ENCODE results near the gene KCNG1.
A peak's percentile ranks its signal among the peaks of the same experiment; 100 is the strongest.

The KCNG1 gene

DNA sequence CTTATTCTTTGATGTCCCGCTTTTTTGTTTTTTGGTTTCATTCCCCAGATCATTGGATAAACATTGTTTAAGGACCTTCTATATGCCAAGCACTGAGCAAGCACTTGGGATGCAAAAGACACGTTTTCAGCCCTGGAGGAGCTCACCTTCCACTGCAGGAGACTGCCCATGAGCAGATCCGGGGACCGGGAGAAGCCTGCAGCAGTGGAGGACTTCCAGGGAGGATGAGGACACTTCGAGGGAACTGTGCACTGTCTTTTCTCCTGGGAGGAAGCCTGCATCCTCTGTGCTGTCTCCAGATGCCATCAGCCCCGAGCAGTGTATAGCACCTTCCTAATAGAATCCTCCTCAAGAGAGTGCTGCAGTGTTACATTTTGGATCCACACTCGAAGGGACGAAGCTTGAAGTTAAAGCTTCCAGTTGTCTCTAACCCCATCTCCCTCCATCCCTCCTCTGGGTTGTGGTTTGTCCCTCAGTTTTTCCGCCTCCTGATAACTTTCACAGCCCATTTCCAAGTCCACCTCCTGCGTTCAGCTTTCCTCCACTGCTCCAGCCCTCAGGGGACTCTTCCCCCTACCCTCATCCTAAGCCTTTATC lies 5.8 kb upstream of the KCNG1 start:
- TF ChIP-seq, protein P1, sequence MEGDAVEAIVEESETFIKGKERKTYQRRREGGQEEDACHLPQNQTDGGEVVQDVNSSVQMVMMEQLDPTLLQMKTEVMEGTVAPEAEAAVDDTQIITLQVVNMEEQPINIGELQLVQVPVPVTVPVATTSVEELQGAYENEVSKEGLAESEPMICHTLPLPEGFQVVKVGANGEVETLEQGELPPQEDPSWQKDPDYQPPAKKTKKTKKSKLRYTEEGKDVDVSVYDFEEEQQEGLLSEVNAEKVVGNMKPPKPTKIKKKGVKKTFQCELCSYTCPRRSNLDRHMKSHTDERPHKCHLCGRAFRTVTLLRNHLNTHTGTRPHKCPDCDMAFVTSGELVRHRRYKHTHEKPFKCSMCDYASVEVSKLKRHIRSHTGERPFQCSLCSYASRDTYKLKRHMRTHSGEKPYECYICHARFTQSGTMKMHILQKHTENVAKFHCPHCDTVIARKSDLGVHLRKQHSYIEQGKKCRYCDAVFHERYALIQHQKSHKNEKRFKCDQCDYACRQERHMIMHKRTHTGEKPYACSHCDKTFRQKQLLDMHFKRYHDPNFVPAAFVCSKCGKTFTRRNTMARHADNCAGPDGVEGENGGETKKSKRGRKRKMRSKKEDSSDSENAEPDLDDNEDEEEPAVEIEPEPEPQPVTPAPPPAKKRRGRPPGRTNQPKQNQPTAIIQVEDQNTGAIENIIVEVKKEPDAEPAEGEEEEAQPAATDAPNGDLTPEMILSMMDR (IDR thresholded peaks at IDR 0.05; ENCODE audit: low read length, missing control alignments), result no peak
- no peak overlapping the region for H3K4me3 ChIP-seq (replicated peaks; ENCODE audit: low read depth, low read length)
- no peak for DNase-seq (ENCODE audit: low read depth)

DNA sequence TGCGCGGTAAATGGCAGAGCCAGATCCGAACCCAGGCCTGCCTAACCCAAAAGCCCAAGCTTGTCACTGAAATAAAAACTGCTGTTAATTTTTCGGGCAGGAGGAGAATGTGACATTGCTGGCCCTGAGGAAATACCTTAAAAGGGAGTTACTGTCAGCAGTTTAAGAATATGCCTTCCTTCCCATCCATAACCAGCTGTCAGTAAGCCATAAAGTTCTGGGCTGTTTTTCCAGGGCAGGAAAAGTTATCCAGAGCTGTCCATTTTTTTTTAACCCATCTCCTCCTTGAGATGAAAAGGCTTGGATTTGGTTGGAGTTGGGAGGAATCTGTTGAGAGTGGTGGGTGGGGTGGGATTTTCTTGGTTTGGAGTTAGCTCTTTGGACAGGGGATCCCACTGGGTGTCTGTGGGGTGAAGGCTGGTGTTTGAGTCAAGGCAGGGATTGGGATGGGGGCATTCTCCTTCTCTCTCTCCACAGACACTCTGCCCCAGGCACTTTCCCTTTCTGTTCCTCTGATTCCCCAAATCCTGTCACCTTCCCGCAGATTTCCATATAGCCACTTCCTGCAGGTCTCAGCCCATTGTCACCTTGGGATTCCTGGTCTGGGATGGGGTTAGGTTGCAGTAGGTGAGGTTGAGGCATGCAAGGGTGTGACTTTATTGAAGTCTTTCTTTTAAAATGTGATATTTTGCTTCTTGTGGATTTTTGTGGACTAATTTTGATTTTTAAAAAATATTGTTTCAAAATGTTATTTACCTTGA lies 4.3 kb upstream of the KCNG1 start:
- DNase-seq (ENCODE audit: low read depth), result no peak
- H3K4me3 ChIP-seq (replicated peaks; ENCODE audit: low read depth, low read length), result no peak overlapping the region
- TF ChIP-seq, protein P1 (IDR thresholded peaks at IDR 0.05; ENCODE audit: low read length, missing control alignments), result no peak

DNA sequence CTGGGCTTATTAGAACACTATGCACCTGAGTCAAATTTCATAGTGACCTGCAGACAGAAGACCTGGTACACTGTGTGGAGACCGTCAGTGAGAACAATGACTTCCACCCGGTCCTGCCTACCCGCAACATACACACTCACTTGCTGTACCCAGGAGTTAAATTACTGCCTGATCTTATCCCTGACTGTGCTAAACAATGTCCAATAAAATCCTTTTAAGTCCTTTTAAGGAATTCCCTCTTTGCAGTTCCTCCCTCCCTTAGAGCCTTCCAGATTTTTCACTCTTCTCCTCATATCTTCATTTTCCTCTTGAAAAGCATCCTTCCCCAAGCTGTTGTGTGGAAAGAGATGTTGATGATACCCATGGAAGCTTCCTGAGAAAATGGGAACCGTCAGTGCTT lies 3.4 kb upstream of the KCNG1 start:
- no peak for DNase-seq (ENCODE audit: low read depth)
- TF ChIP-seq, protein P1 (IDR thresholded peaks at IDR 0.05; ENCODE audit: low read length, missing control alignments), result no peak

DNA sequence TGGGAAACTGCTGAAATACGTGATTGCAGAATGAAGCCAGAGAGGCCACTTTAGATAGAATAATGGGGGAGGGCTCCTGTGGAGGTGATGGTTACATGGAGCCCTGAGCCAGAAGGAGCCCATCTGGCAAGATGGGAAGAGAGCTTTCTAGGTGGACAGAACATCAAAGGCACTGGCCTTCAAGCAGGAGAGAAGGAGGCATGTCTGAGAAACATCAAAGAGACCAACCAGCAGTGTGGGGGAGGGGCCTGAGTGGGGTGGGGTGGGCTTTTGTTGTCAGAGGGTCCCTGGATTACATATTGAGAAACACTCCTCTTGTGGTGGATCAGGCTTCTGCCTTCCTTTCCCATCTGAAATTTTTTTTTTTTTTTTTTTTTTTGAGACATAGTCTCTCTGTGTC lies 1.9 kb upstream of the KCNG1 start:
- TF ChIP-seq, protein P1 (IDR thresholded peaks at IDR 0.05; ENCODE audit: low read length, missing control alignments), result no peak
- DNase-seq (ENCODE audit: low read depth), result no peak
- H3K4me3 ChIP-seq (replicated peaks; ENCODE audit: low read depth, low read length), result no peak overlapping the region

More for the DNA sequence above, 3.4 kb upstream of the KCNG1 start:
- H3K4me3 ChIP-seq (replicated peaks; ENCODE audit: low read depth, low read length), result no peak overlapping the region

DNA sequence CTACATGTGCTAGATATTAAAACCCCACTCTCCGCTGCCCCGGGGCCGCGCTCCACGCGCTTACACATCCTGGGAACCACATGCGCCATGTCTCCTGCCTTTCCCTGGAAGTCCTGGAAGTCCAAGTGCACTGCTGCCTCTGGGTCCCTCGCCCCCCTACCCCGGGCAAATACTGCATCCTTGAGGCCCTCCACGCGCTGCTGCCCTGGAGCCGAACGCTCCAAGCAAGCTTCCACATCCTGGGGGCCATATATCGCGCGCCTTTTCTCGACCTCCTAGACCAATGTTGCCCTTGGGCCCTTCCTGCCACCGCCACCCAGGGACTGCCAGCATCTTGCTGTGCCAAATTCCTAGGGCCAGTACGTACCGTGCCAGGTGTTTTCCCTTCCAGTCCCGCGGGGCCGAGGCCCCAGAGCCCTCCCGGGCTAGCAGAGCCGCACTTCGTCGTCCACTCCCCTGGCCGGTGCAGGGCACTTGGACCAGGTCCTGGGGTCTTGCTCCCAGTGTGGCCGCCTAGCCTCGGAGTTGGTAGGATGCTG lies 779 bp upstream of the KCNG1 start:
- peak overlapping the region; percentile 58 for H3K4me3 ChIP-seq (replicated peaks; ENCODE audit: low read depth, low read length)
- no peak for DNase-seq (ENCODE audit: low read depth)
- TF ChIP-seq, protein P1 (IDR thresholded peaks at IDR 0.05; ENCODE audit: low read length, missing control alignments), result no peak

DNA sequence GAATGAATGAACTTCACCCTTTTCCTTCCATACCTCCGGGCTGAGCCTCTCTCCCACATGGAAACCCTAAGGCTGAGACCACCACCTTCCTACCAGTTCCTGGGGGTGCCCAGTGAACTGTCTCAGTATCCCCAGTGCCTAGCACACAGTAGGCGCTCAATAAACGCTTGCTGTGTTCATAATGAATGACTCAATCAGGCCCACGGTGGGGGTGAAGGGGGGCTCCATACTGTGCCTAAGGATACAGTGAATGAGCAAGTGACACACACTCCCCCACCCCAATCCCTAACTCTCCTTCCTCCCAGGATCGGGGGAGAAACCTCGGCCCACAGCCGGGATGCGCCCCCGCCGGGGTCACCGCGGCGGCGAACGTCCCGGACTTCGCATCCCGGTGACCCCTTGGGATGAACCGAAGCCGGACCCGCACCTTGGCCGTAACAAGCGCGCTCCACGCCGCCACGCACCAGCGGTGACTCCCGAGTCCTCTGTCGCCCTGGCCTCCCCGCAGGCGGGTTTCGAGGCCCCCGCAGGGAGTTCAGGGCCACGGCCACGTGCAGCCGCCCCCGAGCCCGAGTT lies 592 bp downstream of the KCNG1 start:
- TF ChIP-seq, protein P1 (IDR thresholded peaks at IDR 0.05; ENCODE audit: low read length, missing control alignments), result no peak
- DNase-seq (ENCODE audit: low read depth), result no peak
- H3K4me3 ChIP-seq (replicated peaks; ENCODE audit: low read depth, low read length), result peak overlapping the region; percentile 58
